Neuronal stem cell (in vitro differentiated cells): ENCODE measurements around the gene PPM1E.

Experiments
- DNase-seq: peaks from one replicate; pipeline ENCODE4 v3.0.0-alpha.2; 2013; ENCODE audit warnings: low spot score
- H2AFZ ChIP-seq: one replicate; pipeline ENCODE4 v1.6.1; 2013; ENCODE audit warnings: mild to moderate bottlenecking, low read length, inconsistent platforms
- H2AK5ac ChIP-seq: 2 replicates; pipeline ENCODE4 v1.6.1; 2013; ENCODE audit warnings: low read depth, mild to moderate bottlenecking, inconsistent platforms, low read length, moderate library complexity, mixed read lengths
- H2BK120ac ChIP-seq: 2 replicates; pipeline ENCODE4 v1.6.1; 2013; ENCODE audit warnings: low read depth, mild to moderate bottlenecking, inconsistent platforms, low read length, moderate library complexity, mixed read lengths
- H2BK12ac ChIP-seq: one replicate; pipeline ENCODE4 v1.6.1; 2013; ENCODE audit warnings: low read length, inconsistent platforms
- H2BK15ac ChIP-seq: 2 replicates; pipeline ENCODE4 v1.6.1; 2013; ENCODE audit warnings: mild to moderate bottlenecking, low read length, inconsistent platforms, mixed read lengths
- H2BK5ac ChIP-seq: one replicate; pipeline ENCODE4 v1.6.1; 2013; ENCODE audit warnings: inconsistent platforms, mild to moderate bottlenecking, low read length, moderate library complexity
- H3K14ac ChIP-seq: one replicate; pipeline ENCODE4 v1.6.1; 2013; ENCODE audit warnings: low read length, inconsistent platforms
- H3K18ac ChIP-seq: 2 replicates; pipeline ENCODE4 v1.6.1; 2013; ENCODE audit warnings: low read length, inconsistent platforms
- H3K23ac ChIP-seq: 2 replicates; pipeline ENCODE4 v1.6.1; 2013; ENCODE audit warnings: low read depth, mild to moderate bottlenecking, mixed read lengths, low read length, inconsistent platforms; ENCODE audit not compliant: poor library complexity
- H3K27ac ChIP-seq: replicated peaks from 3 replicates; pipeline ENCODE4 v1.5.1; 2013; ENCODE audit warnings: low read length, inconsistent platforms
- H3K27me3 ChIP-seq, 3 experiments: 2 replicates each; pipeline ENCODE4 v1.6.1; 2013; ENCODE audit warnings: low read length in 3 of 3, mild to moderate bottlenecking in 2 of 3, inconsistent platforms in 1 of 3, low read depth in 1 of 3, mixed read lengths in 1 of 3, moderate library complexity in 1 of 3; ENCODE audit not compliant: control insufficient read depth in 3 of 3, insufficient read depth in 3 of 3
- H3K36me3 ChIP-seq, 2 donors: replicated peaks in 1 of 2; 2 replicates each; pipeline ENCODE4 v1.6.1; 2013; ENCODE audit warnings: low read length in 2 of 2; ENCODE audit not compliant: control insufficient read depth in 2 of 2, insufficient read depth in 2 of 2
- H3K4ac ChIP-seq: 2 replicates; pipeline ENCODE4 v1.6.1; 2013; ENCODE audit warnings: inconsistent platforms, mild to moderate bottlenecking, low read length, moderate library complexity
- H3K4me1 ChIP-seq, 2 donors: 1 replicate in 1 of 2; 2 replicates in 1 of 2; pipeline ENCODE4 v1.6.1; 2013; ENCODE audit warnings: low read length in 2 of 2, low read depth in 1 of 2; ENCODE audit not compliant: control insufficient read depth in 2 of 2, insufficient read depth in 1 of 2
- H3K4me2 ChIP-seq: one replicate; pipeline ENCODE4 v1.6.1; 2013; ENCODE audit warnings: mild to moderate bottlenecking, low read length, inconsistent platforms; ENCODE audit not compliant: insufficient read depth, poor library complexity, severe bottlenecking
- H3K4me3 ChIP-seq, 2 donors: 2 replicates each; pipeline ENCODE4 v1.5.1; 2013; ENCODE audit warnings: low read length in 2 of 2, mild to moderate bottlenecking in 2 of 2, inconsistent platforms in 1 of 2, moderate library complexity in 1 of 2
- H3K79me1 ChIP-seq: one replicate; pipeline ENCODE4 v1.6.1; 2013; ENCODE audit warnings: low read depth, mild to moderate bottlenecking, inconsistent platforms, low read length, moderate library complexity
- H3K9ac ChIP-seq: one replicate; pipeline ENCODE4 v1.6.1; 2013; ENCODE audit warnings: mild to moderate bottlenecking, low read depth, low read length, inconsistent platforms; ENCODE audit not compliant: poor library complexity
- H3K9me3 ChIP-seq, 2 donors: replicated peaks in 1 of 2; 2 replicates each; pipeline versions ENCODE3 to v1.6.1; 2013; ENCODE audit warnings: low read length in 2 of 2, mild to moderate bottlenecking in 2 of 2, inconsistent platforms in 1 of 2, low read depth in 1 of 2, mixed read lengths in 1 of 2, moderate library complexity in 1 of 2; ENCODE audit not compliant: control insufficient read depth in 2 of 2, insufficient read depth in 1 of 2
- H4K8ac ChIP-seq: one replicate; pipeline ENCODE4 v1.6.1; 2013; ENCODE audit warnings: low read depth, mild to moderate bottlenecking, inconsistent platforms, low read length, moderate library complexity
- H4K91ac ChIP-seq: one replicate; pipeline ENCODE4 v1.6.1; 2013; ENCODE audit warnings: low read length, low read depth, mild to moderate bottlenecking, inconsistent platforms; ENCODE audit not compliant: poor library complexity
- WGBS, 2 donors: extraction: QIAGEN DNeasy Blood & Tissue Kit; methylation state at CpG; one replicate each; pipeline ENCODE4 v1.1.7; 2013; ENCODE audit warnings: missing lambda C conversion rate in 2 of 2, mixed read lengths in 1 of 2; ENCODE audit not compliant: insufficient read length in 2 of 2, insufficient replicate concordance in 1 of 2; ENCODE audit errors: extremely low coverage in 2 of 2; 5-methylcytosine and 5-hydroxymethylcytosine counted together

Gene PPM1E

GRCh38 chr17:58722696-58723095 is 33.0 kb upstream of the PPM1E start:
- no peak overlapping the region for H3K9ac ChIP-seq
- H3K9me3 ChIP-seq = no peaks in the 10 kb centered on the region
- no peak overlapping the region for H2BK15ac ChIP-seq
- no peak overlapping the region for H2BK5ac ChIP-seq
- no peak for DNase-seq
- no peak overlapping the region for H3K27ac ChIP-seq
- H2AK5ac ChIP-seq = no peak overlapping the region
- no peaks in the 10 kb centered on the region for H3K4me1 ChIP-seq
- no peak overlapping the region for H3K4me2 ChIP-seq
- H3K23ac ChIP-seq = no peak overlapping the region
- no peak overlapping the region for H3K18ac ChIP-seq
- no peak overlapping the region for H3K14ac ChIP-seq
- H2BK120ac ChIP-seq = no peak overlapping the region
- no peak overlapping the region for H3K4ac ChIP-seq
- no peak overlapping the region for H4K91ac ChIP-seq
- no peaks in the 10 kb centered on the region for H3K79me1 ChIP-seq
- no peaks in the 10 kb centered on the region for H3K27me3 ChIP-seq
- peaks cover 0 to 44% of the 10 kb centered on the region in 2 donors for H3K36me3 ChIP-seq
- H3K4me3 ChIP-seq = no peak overlapping the region
- H2AFZ ChIP-seq = no peak overlapping the region
- no peak overlapping the region for H2BK12ac ChIP-seq
- WGBS, 2 donors = no CpG with 5 or more reads among the region's 2 CpGs
- no peak overlapping the region for H4K8ac ChIP-seq

GRCh38 chr17:58728798-58729197 is 26.9 kb upstream of the PPM1E start:
- Histone ChIP-seq H3K9me3 (no peaks in the 10 kb centered on the region), H3K36me3 (peaks cover 0 to 19% of the 10 kb centered on the region in 2 donors), H3K23ac (no peak overlapping the region), H2AK5ac (no peak overlapping the region), H4K91ac (no peak overlapping the region), H2BK5ac (no peak overlapping the region), H3K18ac (no peak overlapping the region), H3K4me1 (no peaks in the 10 kb centered on the region), H2AFZ (no peak overlapping the region), H3K4me3 (no peak overlapping the region), H3K27ac (no peak overlapping the region), H4K8ac (no peak overlapping the region), H2BK15ac (no peak overlapping the region), H3K4ac (no peak overlapping the region), H3K27me3 (no peaks in the 10 kb centered on the region), H2BK12ac (no peak overlapping the region), H2BK120ac (no peak overlapping the region), H3K14ac (no peak overlapping the region), H3K79me1 (no peaks in the 10 kb centered on the region), H3K4me2 (no peak overlapping the region), H3K9ac (no peak overlapping the region)
- no CpG with 5 or more reads among the region's 1 CpG for WGBS, 2 donors
- no peak for DNase-seq

GRCh38 chr17:58730937-58731336 is 24.7 kb upstream of the PPM1E start:
- Histone ChIP-seq H3K18ac (no peak overlapping the region), H2BK5ac (no peak overlapping the region), H2AFZ (no peak overlapping the region), H3K27me3 (no peaks in the 10 kb centered on the region), H3K14ac (no peak overlapping the region), H3K9ac (no peak overlapping the region), H3K23ac (no peak overlapping the region), H3K4ac (no peak overlapping the region), H2BK12ac (no peak overlapping the region), H3K27ac (no peak overlapping the region), H3K9me3 (no peaks in the 10 kb centered on the region), H4K8ac (no peak overlapping the region), H2BK15ac (no peak overlapping the region), H2AK5ac (no peak overlapping the region), H3K36me3 (peaks cover 0 to 18% of the 10 kb centered on the region in 2 donors), H3K79me1 (no peaks in the 10 kb centered on the region), H4K91ac (no peak overlapping the region), H3K4me1 (no peaks in the 10 kb centered on the region), H3K4me3 (no peak overlapping the region), H3K4me2 (no peak overlapping the region), H2BK120ac (no peak overlapping the region)
- no peak for DNase-seq

GRCh38 chr17:58734040-58734439 is 21.6 kb upstream of the PPM1E start:
- no peak overlapping the region for H3K9ac ChIP-seq
- no peak overlapping the region for H3K27ac ChIP-seq
- no peak overlapping the region for H3K4me2 ChIP-seq
- H4K91ac ChIP-seq = no peak overlapping the region
- no peak overlapping the region for H2AFZ ChIP-seq
- no peak overlapping the region for H4K8ac ChIP-seq
- no peak overlapping the region for H3K4ac ChIP-seq
- no peak overlapping the region for H2BK120ac ChIP-seq
- no peaks in the 10 kb centered on the region for H3K9me3 ChIP-seq
- no peak for DNase-seq
- H3K4me1 ChIP-seq = no peaks in the 10 kb centered on the region
- peaks cover 0 to 18% of the 10 kb centered on the region in 2 donors for H3K36me3 ChIP-seq
- H2BK15ac ChIP-seq = no peak overlapping the region
- no peak overlapping the region for H3K23ac ChIP-seq
- no peaks in the 10 kb centered on the region for H3K27me3 ChIP-seq
- no peaks in the 10 kb centered on the region for H3K79me1 ChIP-seq
- H2AK5ac ChIP-seq = no peak overlapping the region
- H2BK12ac ChIP-seq = no peak overlapping the region
- no peak overlapping the region for H2BK5ac ChIP-seq
- H3K14ac ChIP-seq = no peak overlapping the region
- WGBS, 2 donors = no CpG with 5 or more reads among the region's 3 CpGs
- H3K18ac ChIP-seq = no peak overlapping the region
- no peak overlapping the region for H3K4me3 ChIP-seq
